Cerebellar nuclear complex (tissue), 1 donor: ENCODE results near the gene SLC24A4.

Source experiments
- DNase-seq, 2 experiments: peaks; one replicate each; lab custom pipeline; 2025; lab: John Stamatoyannopoulos, UW

The SLC24A4 gene

GRCh38 chr14:92501891-92502351 lies 179.0 kb downstream of the SLC24A4 start:
- DNase-seq: no peak

GRCh38 chr14:92502541-92503286 lies 179.7 kb downstream of the SLC24A4 start:
- no peak for DNase-seq

GRCh38 chr14:92503756-92504491 lies 181.0 kb downstream of the SLC24A4 start:
- DNase-seq: no peak

- DNase-seq: no peak
Observed at GRCh38 chr14:92505826-92506225, 182.9 kb downstream of the SLC24A4 start.

- DNase-seq: no peak
Observed at GRCh38 chr14:92506231-92506630, 183.3 kb downstream of the SLC24A4 start.

GRCh38 chr14:92507174-92507768 lies 184.3 kb downstream of the SLC24A4 start:
- no peak for DNase-seq

GRCh38 chr14:92510972-92511371 lies 188.0 kb downstream of the SLC24A4 start:
- no peak for DNase-seq

- no peak for DNase-seq
Observed at GRCh38 chr14:92511453-92512238, 188.7 kb downstream of the SLC24A4 start.

GRCh38 chr14:92512807-92513203 lies 189.8 kb downstream of the SLC24A4 start:
- DNase-seq: no peak

GRCh38 chr14:92513204-92513965 lies 190.4 kb downstream of the SLC24A4 start, which contains the start of gene RIN3:
Gene RIN3 (plus strand): TSS chr14:92513781. CDS start chr14:92513933, 152 bp downstream.
- no peak for DNase-seq

- no peak for DNase-seq
Observed at GRCh38 chr14:92513966-92514843, 191.2 kb downstream of the SLC24A4 start.

- DNase-seq: no peak
Observed at GRCh38 chr14:92514844-92515514, 192.0 kb downstream of the SLC24A4 start.

- no peak for DNase-seq
Observed at GRCh38 chr14:92515546-92516343, 192.8 kb downstream of the SLC24A4 start.

- DNase-seq: no peak
Observed at GRCh38 chr14:92516344-92516965, 193.5 kb downstream of the SLC24A4 start.

- DNase-seq: no peak
Observed at GRCh38 chr14:92516966-92517506, 194.1 kb downstream of the SLC24A4 start.

- no peak for DNase-seq
Observed at GRCh38 chr14:92517761-92518160, 194.8 kb downstream of the SLC24A4 start.

GRCh38 chr14:92519246-92520101 lies 196.5 kb downstream of the SLC24A4 start:
- DNase-seq: no peak
